BLaER1 treated with 17β-estradiol and CSF1 and Interleukin-3, amounts not matched to agents 10 nM and 100 nM (cell line): ENCODE results near the gene STK32B.

Source experiments
- H3K27ac ChIP-seq, 11 experiments: shearing (Covaris generic); formaldehyde crosslinking; 2 replicates each; pipeline ENCODE4 v1.8.1; 2022
- H3K27me3 ChIP-seq, 11 experiments: shearing (Covaris generic); formaldehyde crosslinking; 2 replicates each; pipeline ENCODE4 v1.8.1; 2022
- H3K36me3 ChIP-seq, 11 experiments: shearing (Covaris generic); formaldehyde crosslinking; 2 replicates each; pipeline ENCODE4 v1.8.1; 2022
- H3K4me1 ChIP-seq, 10 experiments: shearing (Covaris generic); formaldehyde crosslinking; 2 replicates each; pipeline ENCODE4 v1.8.1; 2022
- H3K4me2 ChIP-seq, 11 experiments: shearing (Covaris generic); formaldehyde crosslinking; 2 replicates each; pipeline ENCODE4 v1.8.1; 2022
- H3K4me3 ChIP-seq, 10 experiments: shearing (Covaris generic); formaldehyde crosslinking; 2 replicates each; pipeline ENCODE4 v1.8.1; 2022
- H3K9ac ChIP-seq, 11 experiments: shearing (Covaris generic); formaldehyde crosslinking; 2 replicates each; pipeline ENCODE4 v1.8.1; 2022
- H3K9me3 ChIP-seq, 11 experiments: shearing (Covaris generic); formaldehyde crosslinking; replicated peaks in 1 of 11; 2 replicates each; pipeline ENCODE4 v1.8.1; 2022
- H4K20me1 ChIP-seq, 11 experiments: shearing (Covaris generic); formaldehyde crosslinking; 2 replicates each; pipeline ENCODE4 v1.8.1; 2022
- Cebpa-rat ChIP-seq, 11 experiments: shearing (Covaris generic); IDR thresholded peaks; 2 replicates each; pipeline ENCODE4 v1.8.1; 2022

STK32B gene

GRCh38 chr4:5395781-5396180, 344.5 kb downstream of the STK32B start:
- no peaks in the 10 kb centered on the region for H3K9me3 ChIP-seq
- no peaks in the 10 kb centered on the region for H3K27me3 ChIP-seq
- H3K27ac ChIP-seq = no peak overlapping the region
- H4K20me1 ChIP-seq = no peaks in the 10 kb centered on the region; a peak in 2 of 22 replicates
- TF ChIP-seq Cebpa-rat (IDR thresholded peaks at IDR 0.05) = no peak
- H3K36me3 ChIP-seq = no peaks in the 10 kb centered on the region
- no peak overlapping the region for H3K4me2 ChIP-seq
- no peak overlapping the region for H3K4me3 ChIP-seq
- H3K9ac ChIP-seq = no peak overlapping the region
- H3K4me1 ChIP-seq = no peaks in the 10 kb centered on the region

- Histone ChIP-seq H3K27me3 (no peaks in the 10 kb centered on the region), H3K36me3 (no peaks in the 10 kb centered on the region), H4K20me1 (no peaks in the 10 kb centered on the region; a peak in 2 of 22 replicates), H3K9ac (no peak overlapping the region), H3K4me3 (no peak overlapping the region), H3K27ac (no peak overlapping the region), H3K4me2 (no peak overlapping the region), H3K9me3 (peaks cover 0 to 17% (median 7%) of the 10 kb centered on the region in 11 experiments; a peak in 10 of 22 replicates), H3K4me1 (no peaks in the 10 kb centered on the region)
- no peak for TF ChIP-seq Cebpa-rat (IDR thresholded peaks at IDR 0.05)
Measured at GRCh38 chr4:5398056-5398455, 346.8 kb downstream of the STK32B start.

DNA sequence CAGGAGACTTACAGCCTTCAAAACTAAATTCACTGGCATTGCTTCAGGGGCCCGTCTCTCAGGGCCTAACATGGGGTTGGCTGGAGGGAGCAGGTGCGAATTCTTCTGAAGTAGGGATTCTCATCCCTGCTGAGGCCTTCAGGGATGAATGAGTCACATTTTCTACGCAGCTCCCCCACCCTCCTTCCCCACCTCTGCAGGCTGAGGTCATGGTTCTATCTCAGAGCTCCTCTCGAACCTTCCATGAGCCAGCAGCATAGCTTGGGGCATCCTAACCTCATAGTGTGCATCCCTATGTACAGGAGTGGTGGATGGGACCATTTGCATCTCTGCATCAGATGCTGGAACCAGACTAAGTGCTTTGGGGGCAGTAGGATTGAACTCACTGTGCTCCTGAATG, 347.8 kb downstream of the STK32B start:
- Histone ChIP-seq H3K4me3 (no peak overlapping the region), H3K4me1 (no peaks in the 10 kb centered on the region), H3K36me3 (peaks cover 0 to 6% (median 0%) of the 10 kb centered on the region in 11 experiments; a peak in 1 of 22 replicates), H3K9ac (no peak overlapping the region), H3K9me3 (peaks cover 0 to 18% (median 7%) of the 10 kb centered on the region in 11 experiments; a peak in 11 of 22 replicates), H3K27ac (no peak overlapping the region), H3K27me3 (no peaks in the 10 kb centered on the region), H3K4me2 (no peak overlapping the region), H4K20me1 (no peaks in the 10 kb centered on the region; a peak in 2 of 22 replicates)
- no peak for TF ChIP-seq Cebpa-rat (IDR thresholded peaks at IDR 0.05)

DNA sequence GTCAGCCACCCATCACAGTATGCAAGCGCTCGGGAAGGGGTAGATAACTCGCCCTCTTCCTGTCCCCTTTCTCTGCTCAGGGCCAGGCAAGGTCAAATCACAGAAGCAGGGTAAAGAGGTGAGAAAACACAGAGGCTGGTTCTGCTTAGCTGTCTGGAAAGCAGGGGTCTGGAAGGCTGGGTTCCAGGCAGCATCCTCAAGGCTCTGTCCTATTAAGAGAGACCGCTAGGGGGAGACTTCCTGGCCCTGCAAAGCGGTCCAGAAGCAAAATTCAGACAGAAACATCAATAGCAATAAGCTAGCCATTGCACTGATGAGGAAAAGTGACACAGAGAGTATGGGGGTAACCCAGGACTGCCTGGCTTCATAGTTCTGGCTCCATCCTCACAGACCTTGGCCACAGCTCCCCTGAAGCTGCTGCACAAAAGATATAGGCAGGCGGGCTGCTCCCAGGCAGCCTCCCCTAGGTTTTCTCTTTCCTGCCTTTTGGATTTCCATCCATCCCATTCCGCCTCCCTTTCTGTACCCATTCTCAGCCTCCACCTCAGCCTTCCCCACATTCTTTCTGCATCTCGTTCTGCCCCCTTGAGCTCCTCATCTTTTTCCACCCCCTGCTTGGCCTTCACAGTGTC, 348.6 kb downstream of the STK32B start:
- no peaks in the 10 kb centered on the region for H3K27me3 ChIP-seq
- H3K4me1 ChIP-seq = no peaks in the 10 kb centered on the region
- peaks cover 0 to 18% (median 7%) of the 10 kb centered on the region in 11 experiments; a peak in 12 of 22 replicates for H3K9me3 ChIP-seq
- no peaks in the 10 kb centered on the region; a peak in 2 of 22 replicates for H4K20me1 ChIP-seq
- no peak overlapping the region for H3K27ac ChIP-seq
- H3K4me2 ChIP-seq = no peak overlapping the region
- no peak for TF ChIP-seq Cebpa-rat (IDR thresholded peaks at IDR 0.05)
- peaks cover 0 to 6% (median 0%) of the 10 kb centered on the region in 11 experiments; a peak in 3 of 22 replicates for H3K36me3 ChIP-seq
- H3K9ac ChIP-seq = no peak overlapping the region
- no peak overlapping the region for H3K4me3 ChIP-seq

DNA sequence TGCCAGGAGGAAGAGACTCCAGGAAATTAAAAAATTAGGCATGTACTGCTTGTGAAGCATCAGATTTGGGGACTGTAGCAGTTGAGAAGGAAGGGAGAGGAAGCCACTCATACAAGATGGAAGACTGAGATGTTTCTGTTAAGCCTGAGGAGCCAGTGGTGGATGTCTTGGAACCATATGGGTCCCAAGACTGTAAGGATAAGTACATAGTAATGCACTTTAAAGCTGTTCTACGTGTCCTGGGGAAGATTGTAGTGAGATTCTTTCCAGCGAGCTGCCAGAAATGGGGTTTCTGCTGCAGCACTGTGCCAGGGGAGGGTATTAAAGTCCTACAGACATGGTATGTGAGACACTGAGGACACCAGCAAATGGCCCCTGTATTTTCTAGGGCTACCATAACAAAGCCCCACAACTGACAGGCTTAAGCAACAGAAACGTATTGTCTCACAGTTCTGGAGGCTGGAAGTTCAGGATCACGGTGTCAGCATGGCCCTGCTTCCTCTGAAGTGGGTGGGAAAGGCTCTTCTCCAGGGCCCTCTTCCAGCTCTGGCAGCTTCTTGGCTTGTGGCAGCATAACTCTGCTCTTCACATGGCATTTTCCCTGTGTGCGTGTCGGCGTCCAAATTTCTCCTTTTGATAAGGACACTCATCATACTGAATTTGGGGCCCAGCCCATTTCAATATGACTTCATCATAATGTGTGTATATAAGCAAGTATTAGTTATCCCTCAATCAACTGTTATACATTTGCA, 352.6 kb downstream of the STK32B start:
- no peaks in the 10 kb centered on the region for H3K4me1 ChIP-seq
- no peak overlapping the region for H3K4me3 ChIP-seq
- no peak overlapping the region for H3K4me2 ChIP-seq
- TF ChIP-seq Cebpa-rat (IDR thresholded peaks at IDR 0.05) = no peak
- H3K9ac ChIP-seq = no peak overlapping the region
- no peak overlapping the region for H3K27ac ChIP-seq
- H3K27me3 ChIP-seq = no peaks in the 10 kb centered on the region
- H4K20me1 ChIP-seq = no peaks in the 10 kb centered on the region; a peak in 2 of 22 replicates
- H3K9me3 ChIP-seq = peaks cover 0 to 18% (median 7%) of the 10 kb centered on the region in 11 experiments; a peak in 15 of 22 replicates
- peaks cover 4 to 25% (median 12%) of the 10 kb centered on the region in 11 experiments; a peak in 15 of 22 replicates for H3K36me3 ChIP-seq

- H3K27ac ChIP-seq = no peak overlapping the region
- H3K4me2 ChIP-seq = no peak overlapping the region
- no peaks in the 10 kb centered on the region for H3K4me1 ChIP-seq
- no peaks in the 10 kb centered on the region for H4K20me1 ChIP-seq
- H3K27me3 ChIP-seq = no peaks in the 10 kb centered on the region
- H3K9ac ChIP-seq = no peak overlapping the region
- no peak overlapping the region for H3K4me3 ChIP-seq
- H3K36me3 ChIP-seq = peaks cover 4 to 25% (median 11%) of the 10 kb centered on the region in 11 experiments; a peak in 15 of 22 replicates
- H3K9me3 ChIP-seq = no peaks in the 10 kb centered on the region; a peak in 6 of 22 replicates
- no peak for TF ChIP-seq Cebpa-rat (IDR thresholded peaks at IDR 0.05)
Measured at GRCh38 chr4:5409237-5409636, 358.0 kb downstream of the STK32B start.

DNA sequence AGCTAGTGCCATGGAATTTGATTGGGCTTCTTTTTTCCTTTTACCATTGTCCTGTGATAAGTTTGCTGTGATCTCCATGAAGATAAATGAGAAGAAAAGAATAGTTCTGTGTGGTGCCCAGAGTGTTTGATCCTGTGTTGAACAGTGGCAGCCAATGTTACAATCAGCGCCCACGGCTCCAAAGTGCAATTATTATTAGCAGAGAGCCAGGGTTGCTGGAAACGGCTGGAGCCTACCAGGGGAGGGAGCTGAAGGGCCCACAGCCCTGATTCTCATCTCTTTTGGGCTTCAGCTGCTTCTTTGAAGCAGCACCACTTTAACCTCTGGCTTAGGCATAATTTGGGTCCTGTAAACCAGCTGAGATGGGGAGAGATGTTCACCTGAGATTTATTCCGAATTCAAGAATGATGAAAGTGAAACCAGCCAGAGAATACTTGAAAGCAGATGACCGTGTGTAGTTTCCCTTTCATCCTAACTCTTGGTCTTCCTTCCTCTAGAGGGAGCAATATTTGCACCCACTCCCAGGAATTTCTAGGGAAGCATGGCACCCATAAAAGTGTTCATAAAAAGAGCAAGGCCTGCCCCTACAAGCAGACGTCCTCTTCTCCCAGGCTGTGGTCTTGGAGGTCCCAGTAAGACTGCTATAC, 358.8 kb downstream of the STK32B start:
- Histone ChIP-seq H3K36me3 (peaks cover 4 to 24% (median 11%) of the 10 kb centered on the region in 11 experiments; a peak in 15 of 22 replicates), H3K4me1 (peaks cover 0 to 6% (median 2%) of the 10 kb centered on the region in 10 experiments; a peak in 12 of 20 replicates), H3K9me3 (no peaks in the 10 kb centered on the region; a peak in 5 of 22 replicates), H3K4me2 (no peak overlapping the region), H3K4me3 (no peak overlapping the region), H4K20me1 (no peaks in the 10 kb centered on the region), H3K27me3 (no peaks in the 10 kb centered on the region), H3K9ac (no peak overlapping the region), H3K27ac (no peak overlapping the region)
- no peak for TF ChIP-seq Cebpa-rat (IDR thresholded peaks at IDR 0.05)

DNA sequence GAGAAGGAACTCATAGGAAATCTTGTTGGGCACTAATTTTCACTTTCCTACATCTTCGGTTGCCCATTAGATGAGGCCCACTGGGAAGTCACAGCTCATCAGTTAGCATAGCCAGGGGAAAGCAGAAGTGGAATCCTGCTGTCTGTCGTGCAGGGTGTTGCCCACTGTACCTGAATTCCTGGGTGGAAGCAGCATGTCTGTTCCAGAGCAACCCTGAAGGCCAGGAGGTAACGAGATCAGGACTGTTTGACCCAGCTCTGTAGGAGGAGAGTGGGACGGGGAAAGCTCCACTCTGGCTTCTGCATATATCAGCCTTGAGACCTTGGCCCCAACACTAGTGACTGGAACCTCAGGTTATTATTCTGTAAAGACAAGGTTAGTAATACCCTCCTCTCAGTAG, 361.0 kb downstream of the STK32B start:
- H3K4me1 ChIP-seq = peaks cover 0 to 25% (median 18%) of the 10 kb centered on the region in 10 experiments; a peak in 13 of 20 replicates
- no peak overlapping the region for H3K4me2 ChIP-seq
- no peak overlapping the region for H3K27ac ChIP-seq
- no peaks in the 10 kb centered on the region for H3K27me3 ChIP-seq
- no peak for TF ChIP-seq Cebpa-rat (IDR thresholded peaks at IDR 0.05)
- H3K36me3 ChIP-seq = peaks cover 0 to 9% (median 6%) of the 10 kb centered on the region in 11 experiments; a peak in 11 of 22 replicates
- no peaks in the 10 kb centered on the region for H4K20me1 ChIP-seq
- peaks cover 6 to 13% (median 8%) of the 10 kb centered on the region in 11 experiments for H3K9me3 ChIP-seq
- H3K4me3 ChIP-seq = no peak overlapping the region
- no peak overlapping the region for H3K9ac ChIP-seq

GRCh38 chr4:5412751-5413150, 361.5 kb downstream of the STK32B start:
- H3K36me3 ChIP-seq = peaks cover 2 to 13% (median 8%) of the 10 kb centered on the region in 11 experiments; a peak in 15 of 22 replicates
- H3K27me3 ChIP-seq = no peaks in the 10 kb centered on the region
- no peak overlapping the region for H3K27ac ChIP-seq
- H3K4me3 ChIP-seq = no peak overlapping the region
- peaks cover 10 to 17% (median 12%) of the 10 kb centered on the region in 11 experiments for H3K9me3 ChIP-seq
- TF ChIP-seq Cebpa-rat (IDR thresholded peaks at IDR 0.05) = no peak
- peaks cover 0 to 25% (median 18%) of the 10 kb centered on the region in 10 experiments; a peak in 13 of 20 replicates for H3K4me1 ChIP-seq
- H3K4me2 ChIP-seq = no peak overlapping the region
- no peaks in the 10 kb centered on the region for H4K20me1 ChIP-seq
- H3K9ac ChIP-seq = no peak overlapping the region
